ACC112 (cell line): Measurements from ENCODE around the gene FBN1.

Experiments
- H2AFZ ChIP-seq: fragments of 200-600 bp; sonication (generic); one replicate; pipeline ENCODE4 v1.6.0; 2017; ENCODE audit warnings: antibody characterized with exemption, low read length; ENCODE audit not compliant: unreplicated experiment
- H3K27ac ChIP-seq: fragments of 200-600 bp; sonication (generic); 2 replicates; pipeline ENCODE4 v1.5.1; 2014; ENCODE audit warnings: low read depth, mild to moderate bottlenecking, antibody characterized with exemption, low read length, moderate library complexity
- H3K27me3 ChIP-seq: fragments of 200-600 bp; sonication (generic); 2 replicates; pipeline ENCODE4 v1.6.1; 2014; ENCODE audit warnings: mild to moderate bottlenecking, antibody characterized with exemption, low read length, moderate library complexity, mixed read lengths; ENCODE audit not compliant: insufficient read depth
- H3K36me3 ChIP-seq: fragments of 200-600 bp; sonication (generic); 2 replicates; pipeline ENCODE4 v1.6.1; 2016; ENCODE audit warnings: mild to moderate bottlenecking, antibody characterized with exemption, low read length, moderate library complexity, mixed read lengths; ENCODE audit not compliant: insufficient read depth
- H3K4me1 ChIP-seq: fragments of 200-600 bp; sonication (generic); one replicate; pipeline ENCODE4 v1.6.1; 2016; ENCODE audit warnings: low read length, mixed read lengths; ENCODE audit not compliant: insufficient read depth, unreplicated experiment, control insufficient read depth
- H3K4me3 ChIP-seq: fragments of 200-600 bp; sonication (generic); 2 replicates; pipeline ENCODE4 v1.5.1; 2014; ENCODE audit warnings: mild to moderate bottlenecking, low read depth, low read length
- H3K79me2 ChIP-seq: fragments of 200-600 bp; sonication (generic); one replicate; pipeline ENCODE4 v1.6.0; 2016; ENCODE audit warnings: low read length; ENCODE audit not compliant: control insufficient read depth, unreplicated experiment, insufficient read depth

Gene FBN1

GRCh38 chr15:48570822-48571221 lies 74.7 kb downstream of the FBN1 start:
- Histone ChIP-seq H3K4me1 (peaks cover 36% of the 10 kb centered on the region), H2AFZ (no peak overlapping the region), H3K27ac (peak overlapping the region; percentile 99), H3K79me2 (peaks cover 52% of the 10 kb centered on the region), H3K4me3 (no peak overlapping the region), H3K36me3 (peaks cover 39% of the 10 kb centered on the region), H3K27me3 (no peaks in the 10 kb centered on the region)

GRCh38 chr15:48569591-48570302 lies 75.8 kb downstream of the FBN1 start:
- H3K4me1 ChIP-seq = peaks cover 47% of the 10 kb centered on the region
- peak overlapping the region; percentile 99 for H3K27ac ChIP-seq
- H3K27me3 ChIP-seq = no peaks in the 10 kb centered on the region
- no peak overlapping the region for H2AFZ ChIP-seq
- H3K36me3 ChIP-seq = peaks cover 30% of the 10 kb centered on the region
- peaks cover 58% of the 10 kb centered on the region for H3K79me2 ChIP-seq
- H3K4me3 ChIP-seq = no peak overlapping the region

- Histone ChIP-seq H3K27ac (peak overlapping the region; percentile 99), H3K79me2 (peaks cover 64% of the 10 kb centered on the region), H3K27me3 (no peaks in the 10 kb centered on the region), H2AFZ (peak overlapping the region; percentile 7), H3K4me1 (peaks cover 69% of the 10 kb centered on the region), H3K36me3 (peaks cover 26% of the 10 kb centered on the region), H3K4me3 (peak overlapping the region; percentile 55)
Measured at GRCh38 chr15:48566668-48567067, 78.8 kb downstream of the FBN1 start.

- Histone ChIP-seq H3K27ac (peak overlapping the region; percentile 99), H2AFZ (no peak overlapping the region), H3K4me3 (peak overlapping the region; percentile 58), H3K4me1 (peaks cover 73% of the 10 kb centered on the region), H3K79me2 (peaks cover 67% of the 10 kb centered on the region), H3K36me3 (peaks cover 26% of the 10 kb centered on the region), H3K27me3 (no peaks in the 10 kb centered on the region)
Measured at GRCh38 chr15:48565560-48566482, 79.7 kb downstream of the FBN1 start.

GRCh38 chr15:48564690-48565089 lies 80.8 kb downstream of the FBN1 start:
- peak overlapping the region; percentile 99 for H3K27ac ChIP-seq
- H3K27me3 ChIP-seq = no peaks in the 10 kb centered on the region
- no peak overlapping the region for H3K4me3 ChIP-seq
- no peak overlapping the region for H2AFZ ChIP-seq
- H3K79me2 ChIP-seq = peaks cover 68% of the 10 kb centered on the region
- peaks cover 19% of the 10 kb centered on the region for H3K36me3 ChIP-seq
- peaks cover 78% of the 10 kb centered on the region for H3K4me1 ChIP-seq

GRCh38 chr15:48563934-48564333 lies 81.6 kb downstream of the FBN1 start:
- Histone ChIP-seq H3K4me3 (no peak overlapping the region), H3K4me1 (peaks cover 85% of the 10 kb centered on the region), H3K27me3 (no peaks in the 10 kb centered on the region), H3K27ac (peak overlapping the region; percentile 12; the same call in 1 of the 2 replicates), H3K79me2 (peaks cover 67% of the 10 kb centered on the region), H3K36me3 (peaks cover 11% of the 10 kb centered on the region), H2AFZ (no peak overlapping the region)

- peak overlapping the region; percentile 47 for H3K4me3 ChIP-seq
- H3K27ac ChIP-seq = peak overlapping the region; percentile 93
- H2AFZ ChIP-seq = no peak overlapping the region
- H3K79me2 ChIP-seq = peaks cover 88% of the 10 kb centered on the region
- H3K36me3 ChIP-seq = peaks cover 7% of the 10 kb centered on the region; the same call in 1 of the 2 replicates
- no peaks in the 10 kb centered on the region for H3K27me3 ChIP-seq
- peaks cover 77% of the 10 kb centered on the region for H3K4me1 ChIP-seq
Measured at GRCh38 chr15:48560321-48561051, 85.0 kb downstream of the FBN1 start.

- Histone ChIP-seq H3K4me3 (peak overlapping the region; percentile 41; the same call in 1 of the 2 replicates), H3K4me1 (peaks cover 78% of the 10 kb centered on the region), H2AFZ (no peak overlapping the region), H3K27me3 (no peaks in the 10 kb centered on the region), H3K27ac (peak overlapping the region; percentile 93), H3K36me3 (peaks cover 11% of the 10 kb centered on the region), H3K79me2 (peaks cover 90% of the 10 kb centered on the region)
Measured at GRCh38 chr15:48559285-48559684, 86.2 kb downstream of the FBN1 start.

- Histone ChIP-seq H3K27me3 (no peaks in the 10 kb centered on the region), H3K4me3 (no peak overlapping the region), H3K79me2 (peaks cover 87% of the 10 kb centered on the region), H3K27ac (peak overlapping the region; percentile 93), H2AFZ (no peak overlapping the region), H3K36me3 (peaks cover 14% of the 10 kb centered on the region), H3K4me1 (peaks cover 81% of the 10 kb centered on the region)
Measured at GRCh38 chr15:48558226-48558625, 87.3 kb downstream of the FBN1 start.

- peaks cover 88% of the 10 kb centered on the region for H3K79me2 ChIP-seq
Measured at GRCh38 chr15:48557335-48557734, 88.2 kb downstream of the FBN1 start.

More at GRCh38 chr15:48557335-48557734, 88.2 kb downstream of the FBN1 start:
- Histone ChIP-seq H3K36me3 (peaks cover 10% of the 10 kb centered on the region; the same call in 1 of the 2 replicates), H3K4me3 (no peak overlapping the region), H2AFZ (no peak overlapping the region), H3K4me1 (peaks cover 85% of the 10 kb centered on the region), H3K27ac (no peak overlapping the region), H3K27me3 (no peaks in the 10 kb centered on the region)
